Activated T-helper 1 cell treated with anti-CD3 and anti-CD28 coated beads, Interleukin-12 subunit alpha, Interleukin-12 subunit beta, Interleukin-2, Interleukin-4 antibody, amounts not matched to agents 30 ng/mL and 10 ng/mL and 1 ng/mL, durations not matched to agents 14 hours and 24 hours and 36 hours (primary cell): Measurements from ENCODE around the gene TPRN. TPM values are rescaled to one million over a fixed set of nuclear protein-coding genes. Genes with fewer than 3 reads are reported as not detected.

ENCODE experiments used
- total RNA-seq: library from RNA; stranded (reverse); gene quantifications from 2 replicates; pipeline ENCODE4 v1.2.3, GENCODE V29; 2022

The TPRN gene
- total RNA-seq, 1 donor from 2014 or later = 17.2 TPM

Other genes with a start within 250 kb of the TPRN start
- gene LCN12, start 248.5 kb downstream of the TPRN start, total RNA-seq = 1.8 and 1.9 TPM in 2 replicates
- gene PTGDS, start 223.2 kb downstream of the TPRN start, total RNA-seq = 0.36 TPM in 1 of 2 replicates, not detected in the other
- gene LCNL1, start 217.7 kb downstream of the TPRN start, total RNA-seq = not detected in 2 replicates
- 79.4 and 84.5 TPM in 2 replicates for gene PAXX, start 208.3 kb downstream of the TPRN start, total RNA-seq
- not detected in 2 replicates for gene CLIC3, start 204.2 kb downstream of the TPRN start, total RNA-seq
- 25.7 and 26.9 TPM in 2 replicates for gene ABCA2, start 172.5 kb downstream of the TPRN start, total RNA-seq
- 0.16 and 0.22 TPM in 2 replicates for gene FUT7, start 168.7 kb downstream of the TPRN start, total RNA-seq
- 78.2 and 80.1 TPM in 2 replicates for gene NPDC1, start 154.6 kb downstream of the TPRN start, total RNA-seq
- gene ENTPD2, start 146.7 kb downstream of the TPRN start, total RNA-seq = not detected in 2 replicates
- 23.9 and 25.1 TPM in 2 replicates for gene SAPCD2, start 130.2 kb downstream of the TPRN start, total RNA-seq
- 13.9 and 14.9 TPM in 2 replicates for gene UAP1L1, start 123.2 kb downstream of the TPRN start, total RNA-seq
- 48.1 and 53.6 TPM in 2 replicates for gene MAN1B1, start 113.8 kb downstream of the TPRN start, total RNA-seq
- 371 and 394 TPM in 2 replicates for gene DPP7, start 86.0 kb downstream of the TPRN start, total RNA-seq
- 0.05 TPM in 2 replicates for gene GRIN1, start 61.6 kb downstream of the TPRN start, total RNA-seq
- gene LRRC26, start 30.7 kb downstream of the TPRN start, total RNA-seq = 0.21 TPM in 1 of 2 replicates, not detected in the other
- not detected in 2 replicates for gene TMEM210, start 28.7 kb downstream of the TPRN start, total RNA-seq
- gene ANAPC2, start 12.2 kb downstream of the TPRN start, total RNA-seq = 62.5 and 63.6 TPM in 2 replicates
- 101 and 105 TPM in 2 replicates for gene SSNA1, start 12.1 kb downstream of the TPRN start, total RNA-seq
- 40.5 and 41.5 TPM in 2 replicates for gene TMEM203, start 4.9 kb upstream of the TPRN start, total RNA-seq
- 42.4 and 48.9 TPM in 2 replicates for gene NDOR1, start 5.0 kb upstream of the TPRN start, total RNA-seq
- 9.3 and 11.0 TPM in 2 replicates for gene RNF208, start 21.5 kb upstream of the TPRN start, total RNA-seq
- gene CYSRT1, start 24.4 kb upstream of the TPRN start, total RNA-seq = 0.49 and 0.60 TPM in 2 replicates
- 0.29 TPM in 1 of 2 replicates, not detected in the other for gene RNF224, start 26.8 kb upstream of the TPRN start, total RNA-seq
- not detected in 2 replicates for gene SLC34A3, start 30.2 kb upstream of the TPRN start, total RNA-seq
- gene TUBB4B, start 40.5 kb upstream of the TPRN start, total RNA-seq = 277 and 280 TPM in 2 replicates
- 1.2 and 1.8 TPM in 2 replicates for gene STPG3, start 50.5 kb upstream of the TPRN start, total RNA-seq
- 70.8 and 72.1 TPM in 2 replicates for gene NELFB, start 54.6 kb upstream of the TPRN start, total RNA-seq
- 11.6 and 11.7 TPM in 2 replicates for gene TOR4A, start 77.0 kb upstream of the TPRN start, total RNA-seq
- gene NRARP, start 101.5 kb upstream of the TPRN start, total RNA-seq = 15.2 and 15.4 TPM in 2 replicates
- gene EXD3, start 222.4 kb upstream of the TPRN start, total RNA-seq = 4.8 and 4.9 TPM in 2 replicates
- gene NOXA1, start 222.7 kb upstream of the TPRN start, total RNA-seq = 0.49 and 0.54 TPM in 2 replicates
- not detected in 2 replicates for gene ENTPD8, start 240.6 kb upstream of the TPRN start, total RNA-seq